ENCODE measurements around the gene NTRK2. TPM values are rescaled to one million over a fixed set of nuclear protein-coding genes. Genes with fewer than 3 reads are reported as not detected.

NTRK2 gene
- total RNA-seq, 4 donors from 2014 or later, result 9.5 to 19.5 (median 12.3) TPM

DNA sequence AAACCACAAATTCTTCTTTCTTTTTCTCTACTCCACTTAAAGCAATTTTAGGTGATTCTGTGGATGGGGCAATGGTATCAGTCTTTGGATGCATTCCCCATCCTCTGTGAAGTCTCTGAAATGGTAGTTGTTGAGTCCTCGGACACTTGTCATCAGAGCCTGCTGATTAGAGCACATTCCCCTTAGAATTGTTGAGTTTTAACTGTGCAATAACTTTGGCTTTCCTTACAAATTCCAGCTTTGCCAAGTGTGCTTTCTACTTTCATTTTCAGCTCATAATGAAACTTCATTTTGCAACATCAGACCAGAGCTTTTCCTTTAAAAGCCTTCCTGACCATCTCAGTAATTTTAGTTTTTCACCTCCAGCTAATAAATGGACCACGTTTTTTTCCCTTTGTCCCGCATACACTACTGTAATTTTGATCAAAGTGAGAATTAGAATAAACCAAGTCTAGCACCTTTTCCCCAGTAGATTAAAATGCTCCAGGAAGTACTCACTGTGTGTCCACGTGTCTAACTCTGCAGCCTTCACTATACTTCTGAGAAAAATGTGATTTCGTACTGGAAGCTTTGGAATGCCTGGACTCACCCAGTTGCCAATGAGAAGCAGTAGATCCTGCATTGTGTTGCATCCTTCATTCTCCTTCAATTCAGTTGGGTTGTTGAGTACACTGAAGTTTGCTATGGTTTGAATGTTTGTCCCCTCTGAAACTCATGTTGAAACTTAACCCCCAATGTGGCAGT, 135.6 kb downstream of the NTRK2 start:
- H3K4me1 ChIP-seq, result peaks cover 15% of the 10 kb centered on the region
- no peak overlapping the region for H3K27ac ChIP-seq
- 36% methylated on average over 5 of the region's 5 CpGs for WGBS
- H3K27me3 ChIP-seq, result no peaks in the 10 kb centered on the region
- no peak overlapping the region for H3K4me3 ChIP-seq
- no peaks in the 10 kb centered on the region for H3K9me3 ChIP-seq
- DNase-seq (ENCODE audit: low spot score in 2 of 2), result no peak
- H3K36me3 ChIP-seq, result no peaks in the 10 kb centered on the region
- TF ChIP-seq EP300 (IDR thresholded peaks at IDR 0.05), result no peak
- TF ChIP-seq, protein P1, sequence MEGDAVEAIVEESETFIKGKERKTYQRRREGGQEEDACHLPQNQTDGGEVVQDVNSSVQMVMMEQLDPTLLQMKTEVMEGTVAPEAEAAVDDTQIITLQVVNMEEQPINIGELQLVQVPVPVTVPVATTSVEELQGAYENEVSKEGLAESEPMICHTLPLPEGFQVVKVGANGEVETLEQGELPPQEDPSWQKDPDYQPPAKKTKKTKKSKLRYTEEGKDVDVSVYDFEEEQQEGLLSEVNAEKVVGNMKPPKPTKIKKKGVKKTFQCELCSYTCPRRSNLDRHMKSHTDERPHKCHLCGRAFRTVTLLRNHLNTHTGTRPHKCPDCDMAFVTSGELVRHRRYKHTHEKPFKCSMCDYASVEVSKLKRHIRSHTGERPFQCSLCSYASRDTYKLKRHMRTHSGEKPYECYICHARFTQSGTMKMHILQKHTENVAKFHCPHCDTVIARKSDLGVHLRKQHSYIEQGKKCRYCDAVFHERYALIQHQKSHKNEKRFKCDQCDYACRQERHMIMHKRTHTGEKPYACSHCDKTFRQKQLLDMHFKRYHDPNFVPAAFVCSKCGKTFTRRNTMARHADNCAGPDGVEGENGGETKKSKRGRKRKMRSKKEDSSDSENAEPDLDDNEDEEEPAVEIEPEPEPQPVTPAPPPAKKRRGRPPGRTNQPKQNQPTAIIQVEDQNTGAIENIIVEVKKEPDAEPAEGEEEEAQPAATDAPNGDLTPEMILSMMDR (IDR thresholded peaks at IDR 0.05), result no peak
- TF ChIP-seq POLR2AphosphoS5 (IDR thresholded peaks at IDR 0.05), result no peak
- no peak for TF ChIP-seq POLR2A (IDR thresholded peaks at IDR 0.05)

DNA sequence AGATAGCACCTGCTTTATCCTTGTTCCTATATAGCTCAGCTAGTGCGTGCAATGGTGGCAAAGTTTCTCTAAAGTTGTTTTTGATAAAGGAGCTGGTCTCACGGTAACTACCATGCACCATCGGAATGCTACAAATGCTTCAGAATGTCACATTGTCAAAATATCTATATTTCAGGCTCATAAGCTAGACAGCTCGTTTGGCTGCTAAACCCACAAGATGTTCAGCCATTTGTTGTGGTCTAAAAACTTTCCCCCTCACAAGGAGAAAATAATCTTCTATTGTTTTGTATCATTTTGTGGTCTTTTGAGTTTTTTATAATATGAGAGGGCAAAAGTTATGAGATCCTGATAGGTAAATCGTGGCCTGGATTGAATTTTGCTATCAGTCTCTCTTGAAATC, 137.9 kb downstream of the NTRK2 start:
- H3K27me3 ChIP-seq, result no peaks in the 10 kb centered on the region
- H3K4me1 ChIP-seq, result peaks cover 15% of the 10 kb centered on the region
- H3K36me3 ChIP-seq, result no peaks in the 10 kb centered on the region
- no peaks in the 10 kb centered on the region for H3K9me3 ChIP-seq
- TF ChIP-seq POLR2AphosphoS5 (IDR thresholded peaks at IDR 0.05), result no peak
- TF ChIP-seq, protein P1 (IDR thresholded peaks at IDR 0.05), result no peak
- no peak for TF ChIP-seq EP300 (IDR thresholded peaks at IDR 0.05)
- no peak for TF ChIP-seq POLR2A (IDR thresholded peaks at IDR 0.05)
- no peak for DNase-seq (ENCODE audit: low spot score in 2 of 2)
- no peak overlapping the region for H3K4me3 ChIP-seq
- 96% methylated on average over 5 of the region's 5 CpGs for WGBS
- H3K27ac ChIP-seq, result no peak overlapping the region

DNA sequence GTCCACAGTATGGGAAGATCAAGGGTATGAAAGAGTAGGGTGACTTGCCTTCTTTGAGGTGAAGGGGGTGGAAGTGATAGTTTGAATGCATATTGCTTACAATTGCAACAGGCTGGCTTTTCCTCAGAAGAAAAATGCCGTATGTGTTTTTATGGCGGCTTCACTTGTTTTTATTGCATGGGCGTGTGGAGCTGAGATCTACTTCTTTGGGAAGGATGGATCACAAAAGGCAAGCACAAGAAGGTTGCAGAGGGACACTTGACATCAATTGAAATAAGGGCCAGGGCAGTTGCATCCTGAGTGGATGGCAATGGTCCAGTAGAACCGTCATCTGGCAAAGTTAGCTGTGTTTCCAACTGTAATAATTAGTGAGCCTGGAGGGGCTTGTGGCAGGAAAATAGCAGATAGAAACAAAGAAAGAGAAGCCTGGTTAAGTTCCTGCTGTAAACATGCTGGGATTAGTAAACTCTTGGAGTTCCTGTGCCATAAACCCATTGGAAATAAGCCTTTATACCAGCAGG, 138.4 kb downstream of the NTRK2 start:
- H3K27ac ChIP-seq, result no peak overlapping the region
- no peak for DNase-seq (ENCODE audit: low spot score in 2 of 2)
- no peaks in the 10 kb centered on the region for H3K27me3 ChIP-seq
- no peak overlapping the region for H3K4me3 ChIP-seq
- 49% methylated on average over 4 of the region's 4 CpGs for WGBS
- no peaks in the 10 kb centered on the region for H3K9me3 ChIP-seq
- peaks cover 15% of the 10 kb centered on the region for H3K4me1 ChIP-seq
- TF ChIP-seq EP300 (IDR thresholded peaks at IDR 0.05) (no peak), POLR2A (IDR thresholded peaks at IDR 0.05) (no peak), POLR2AphosphoS5 (IDR thresholded peaks at IDR 0.05) (no peak)
- TF ChIP-seq, protein P1 (IDR thresholded peaks at IDR 0.05), result no peak
- no peaks in the 10 kb centered on the region for H3K36me3 ChIP-seq

DNA sequence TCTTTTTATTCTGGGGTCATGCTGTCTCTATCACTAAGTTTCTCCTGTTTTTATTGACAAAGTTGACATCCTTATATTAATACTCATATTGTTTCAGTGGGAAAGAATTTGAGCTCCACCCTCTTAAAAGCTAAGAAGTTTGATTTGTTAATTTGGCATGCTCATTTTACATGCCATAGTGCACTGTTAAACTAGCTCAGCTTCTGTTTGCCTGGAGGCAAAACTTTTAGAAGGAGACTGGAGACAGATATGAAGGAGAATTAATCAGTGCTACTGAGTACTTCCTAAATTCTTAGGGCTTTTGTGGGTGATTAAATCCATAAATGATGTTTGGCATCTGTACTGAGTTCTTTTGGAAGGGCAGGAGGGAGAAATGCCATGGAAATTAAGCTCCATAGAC, 138.9 kb downstream of the NTRK2 start:
- Histone ChIP-seq H3K27ac (no peak overlapping the region), H3K4me3 (no peak overlapping the region), H3K36me3 (no peaks in the 10 kb centered on the region), H3K4me1 (peaks cover 15% of the 10 kb centered on the region), H3K27me3 (no peaks in the 10 kb centered on the region), H3K9me3 (no peaks in the 10 kb centered on the region)
- TF ChIP-seq POLR2A (IDR thresholded peaks at IDR 0.05), result no peak
- no peak for TF ChIP-seq EP300 (IDR thresholded peaks at IDR 0.05)
- TF ChIP-seq, protein P1 (IDR thresholded peaks at IDR 0.05), result no peak
- no peak for TF ChIP-seq POLR2AphosphoS5 (IDR thresholded peaks at IDR 0.05)
- DNase-seq (ENCODE audit: low spot score in 2 of 2), result no peak

DNA sequence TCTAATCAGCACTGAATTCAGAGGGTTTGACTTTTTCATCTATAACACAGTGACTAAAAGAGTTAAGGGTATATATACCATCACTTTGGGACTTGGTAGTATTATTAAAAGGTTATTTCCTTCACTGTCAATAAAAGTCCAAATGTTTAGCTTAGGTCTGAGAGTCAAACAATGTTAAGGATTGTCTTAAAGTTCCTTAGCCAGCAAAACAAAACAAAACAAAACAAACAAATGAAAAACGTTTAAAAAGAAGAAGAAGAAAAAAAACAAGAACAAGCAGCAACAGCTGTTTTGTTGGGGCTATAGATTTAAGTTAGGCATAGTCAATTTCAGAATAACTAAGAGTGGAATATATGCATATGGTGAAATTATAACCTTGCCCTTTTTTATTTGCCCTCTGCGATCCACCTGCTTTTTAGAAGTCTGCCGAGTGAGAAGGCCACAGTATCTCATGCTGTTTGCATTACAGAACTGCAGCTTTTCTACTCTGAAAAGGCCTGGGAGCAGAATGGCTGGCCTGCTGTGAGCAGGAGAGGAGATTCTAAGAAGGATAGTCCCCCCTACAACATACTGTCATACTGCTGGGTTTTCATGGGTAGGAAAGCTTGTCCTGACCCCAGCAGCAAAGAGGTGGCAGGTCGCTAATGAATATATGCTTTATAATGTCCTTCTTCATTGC, 141.7 kb downstream of the NTRK2 start:
- H3K36me3 ChIP-seq, result no peaks in the 10 kb centered on the region
- no peaks in the 10 kb centered on the region for H3K9me3 ChIP-seq
- H3K4me3 ChIP-seq, result no peak overlapping the region
- DNase-seq (ENCODE audit: low spot score in 2 of 2), result no peak
- 77% methylated on average over 4 of the region's 4 CpGs for WGBS
- H3K27me3 ChIP-seq, result no peaks in the 10 kb centered on the region
- TF ChIP-seq EP300 (IDR thresholded peaks at IDR 0.05) (no peak), POLR2AphosphoS5 (IDR thresholded peaks at IDR 0.05) (no peak), POLR2A (IDR thresholded peaks at IDR 0.05) (no peak)
- TF ChIP-seq, protein P1 (IDR thresholded peaks at IDR 0.05), result no peak
- H3K27ac ChIP-seq, result no peak overlapping the region
- H3K4me1 ChIP-seq, result peaks cover 11% of the 10 kb centered on the region

Data from suprapubic skin (tissue), 4 donors.